Esophagus muscularis mucosa (tissue), 4 donors: Measurements from ENCODE around the gene OSGIN1.

ENCODE experiments used
- EP300 ChIP-seq: sonication (generic); formaldehyde crosslinking; IDR thresholded peaks from one replicate; pipeline ENCODE4 v1.6.1; 2017; ENCODE audit warnings: antibody characterized with exemption
- POLR2A ChIP-seq: fragments of 450-650 bp; IDR thresholded peaks from one replicate; pipeline ENCODE4 v1.6.1; 2017; ENCODE audit warnings: antibody characterized with exemption, moderate library complexity, mild to moderate bottlenecking, low read depth
- TF ChIP-seq, protein P1 (sequence below), 3 experiments: fragments of 200-600 bp in 2 of 3; fragments of 450-650 bp in 1 of 3; sonication (generic) in 2 of 3; IDR thresholded peaks; one replicate each; pipeline ENCODE4 v1.5.1; 2017 to 2019; ENCODE audit warnings: antibody characterized with exemption in 3 of 3, mild to moderate bottlenecking in 2 of 3, moderate library complexity in 1 of 3

DNA sequence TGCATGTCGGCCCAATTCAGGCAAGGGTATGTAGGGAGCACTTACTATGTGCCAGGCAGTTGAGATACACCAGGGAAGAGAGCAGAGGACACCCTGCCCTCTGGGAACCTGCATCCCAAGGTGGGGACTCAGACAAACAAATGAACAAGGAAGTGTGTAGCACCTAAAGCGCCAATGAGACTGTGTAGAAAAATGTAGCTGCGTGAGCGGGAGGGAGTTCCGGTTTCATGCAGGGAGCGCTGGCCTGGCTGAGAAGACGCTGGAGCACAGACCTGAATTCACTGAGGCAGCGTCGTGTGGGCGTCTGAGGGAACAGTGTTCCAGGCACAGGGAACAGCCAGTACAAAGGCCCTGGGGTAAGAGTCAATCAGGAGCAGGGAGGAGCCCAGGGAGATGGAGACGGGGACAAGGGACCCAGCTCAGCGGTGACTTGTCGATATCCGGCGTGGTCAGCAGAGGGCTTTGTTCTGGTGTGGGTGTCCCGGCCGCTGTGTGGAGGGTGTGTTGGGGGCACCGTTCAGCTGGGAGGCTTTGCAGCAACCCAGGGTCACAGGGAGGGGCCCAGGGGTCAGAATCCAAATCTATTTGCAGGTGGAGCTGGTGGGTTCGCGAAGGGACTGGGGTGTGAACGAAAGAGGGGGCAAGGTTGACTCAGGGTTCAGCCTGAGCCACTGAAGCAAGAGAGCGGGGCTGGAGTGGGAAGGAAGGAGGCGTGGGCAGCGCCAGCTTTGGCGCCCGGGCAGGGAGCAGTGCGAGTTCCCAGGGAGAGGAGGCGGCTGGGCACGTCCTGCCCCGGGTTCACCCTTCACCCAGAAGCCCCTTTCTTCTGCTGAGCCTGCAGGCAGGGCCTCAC lies 17.8 kb upstream of the OSGIN1 start:
- TF ChIP-seq EP300 (no peak), POLR2A (no peak)
- TF ChIP-seq, protein P1, sequence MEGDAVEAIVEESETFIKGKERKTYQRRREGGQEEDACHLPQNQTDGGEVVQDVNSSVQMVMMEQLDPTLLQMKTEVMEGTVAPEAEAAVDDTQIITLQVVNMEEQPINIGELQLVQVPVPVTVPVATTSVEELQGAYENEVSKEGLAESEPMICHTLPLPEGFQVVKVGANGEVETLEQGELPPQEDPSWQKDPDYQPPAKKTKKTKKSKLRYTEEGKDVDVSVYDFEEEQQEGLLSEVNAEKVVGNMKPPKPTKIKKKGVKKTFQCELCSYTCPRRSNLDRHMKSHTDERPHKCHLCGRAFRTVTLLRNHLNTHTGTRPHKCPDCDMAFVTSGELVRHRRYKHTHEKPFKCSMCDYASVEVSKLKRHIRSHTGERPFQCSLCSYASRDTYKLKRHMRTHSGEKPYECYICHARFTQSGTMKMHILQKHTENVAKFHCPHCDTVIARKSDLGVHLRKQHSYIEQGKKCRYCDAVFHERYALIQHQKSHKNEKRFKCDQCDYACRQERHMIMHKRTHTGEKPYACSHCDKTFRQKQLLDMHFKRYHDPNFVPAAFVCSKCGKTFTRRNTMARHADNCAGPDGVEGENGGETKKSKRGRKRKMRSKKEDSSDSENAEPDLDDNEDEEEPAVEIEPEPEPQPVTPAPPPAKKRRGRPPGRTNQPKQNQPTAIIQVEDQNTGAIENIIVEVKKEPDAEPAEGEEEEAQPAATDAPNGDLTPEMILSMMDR (IDR thresholded peaks at IDR 0.05): no peak
